ENCODE measurements around the gene MEST.
"Not testable (repeated sequence)": the region's sequence is repeated elsewhere in the genome, so short reads cannot be mapped to it uniquely, and the experiment has no call there.

MEST gene, protein sequence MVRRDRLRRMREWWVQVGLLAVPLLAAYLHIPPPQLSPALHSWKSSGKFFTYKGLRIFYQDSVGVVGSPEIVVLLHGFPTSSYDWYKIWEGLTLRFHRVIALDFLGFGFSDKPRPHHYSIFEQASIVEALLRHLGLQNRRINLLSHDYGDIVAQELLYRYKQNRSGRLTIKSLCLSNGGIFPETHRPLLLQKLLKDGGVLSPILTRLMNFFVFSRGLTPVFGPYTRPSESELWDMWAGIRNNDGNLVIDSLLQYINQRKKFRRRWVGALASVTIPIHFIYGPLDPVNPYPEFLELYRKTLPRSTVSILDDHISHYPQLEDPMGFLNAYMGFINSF

GRCh38 chr7:130491841-130492522 lies at the start of gene MEST:
MEST (plus strand) TSS chr7:130492085; CDS start chr7:130492314, 229 bp downstream.
- intact Hi-C loops (cut with DNase I), result loop anchor here (5.0 kb wide), 1 partner anchor 215 kb away; no protein-coding TSS in a partner anchor
- DNase-seq, result peak; percentile 16 to 92 (median 54)

DNA sequence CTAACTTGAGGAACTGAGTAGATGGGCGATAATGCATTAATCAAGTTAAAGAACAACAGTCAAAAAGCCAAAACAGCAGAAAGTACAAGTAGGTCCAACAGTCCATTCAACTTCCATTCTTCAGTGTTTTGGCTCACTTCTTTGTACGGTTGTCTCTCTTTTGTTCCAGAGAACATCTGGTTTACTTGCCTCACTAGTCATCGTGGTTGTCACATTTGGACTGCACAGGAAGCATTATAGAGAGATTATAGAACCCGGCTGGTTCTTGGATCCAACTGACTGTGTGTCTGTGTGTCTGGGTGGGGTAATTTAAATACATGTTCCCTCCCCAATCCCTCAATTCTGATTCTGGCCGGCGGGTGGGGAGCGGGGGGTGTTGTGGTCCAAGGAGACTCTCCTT lies 49.3 kb upstream of the MEST start:
- peak in 1 of 10 donors; percentile 52 for DNase-seq
- intact Hi-C loops (cut with DNase I), result loop anchor here (5.0 kb wide), 1 partner anchor 45 kb away; no protein-coding TSS in a partner anchor

DNA sequence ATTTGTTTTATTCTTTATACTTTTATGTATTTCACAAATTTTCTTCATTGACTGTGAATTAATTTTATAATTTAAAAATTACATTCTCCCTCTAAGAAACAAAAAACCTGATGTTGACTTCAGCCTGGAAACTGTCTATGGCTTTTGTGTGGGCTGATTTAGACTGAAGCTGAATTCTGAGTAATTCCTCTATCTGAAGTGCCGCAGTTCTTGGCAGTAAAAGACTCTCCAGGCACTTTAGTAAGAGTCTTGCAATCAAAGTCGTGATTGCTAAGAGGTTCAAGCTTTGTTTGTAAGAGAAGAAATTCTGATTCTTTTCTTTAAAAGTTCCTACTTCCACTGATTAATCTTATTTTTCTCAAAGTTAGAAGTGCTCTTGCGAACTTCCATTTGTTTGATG lies 47.7 kb upstream of the MEST start:
- intact Hi-C loops (cut with DNase I), result loop anchor here (5.0 kb wide), 1 partner anchor 43 kb away; no protein-coding TSS in a partner anchor
- no peak for DNase-seq

GRCh38 chr7:130444751-130445407 lies 47.0 kb upstream of the MEST start:
- DNase-seq, result no peak
- intact Hi-C loops (cut with DNase I), result loop anchor here (5.0 kb wide), 1 partner anchor 42 kb away; no protein-coding TSS in a partner anchor

DNA sequence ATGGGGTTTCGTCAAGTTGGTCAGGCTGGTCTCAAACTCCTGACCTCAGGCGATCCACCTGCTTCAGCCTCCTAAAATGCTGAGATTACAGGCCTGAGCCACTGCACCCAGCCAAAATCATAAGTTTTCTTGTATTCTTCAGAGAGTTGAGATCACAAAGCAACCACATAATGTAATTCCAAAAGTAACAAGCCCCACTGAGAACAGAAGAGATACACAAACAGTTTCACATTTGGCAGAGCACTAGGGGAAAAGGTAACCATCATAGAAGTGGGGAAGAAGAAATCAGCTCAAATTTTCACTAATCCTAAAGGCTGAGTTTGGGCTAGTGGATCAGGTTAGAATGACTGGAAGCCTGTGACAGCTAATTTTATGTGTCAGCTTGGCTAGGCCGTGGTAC lies 45.6 kb upstream of the MEST start:
- no peak for DNase-seq
- intact Hi-C loops (cut with DNase I), result no loop called here

DNA sequence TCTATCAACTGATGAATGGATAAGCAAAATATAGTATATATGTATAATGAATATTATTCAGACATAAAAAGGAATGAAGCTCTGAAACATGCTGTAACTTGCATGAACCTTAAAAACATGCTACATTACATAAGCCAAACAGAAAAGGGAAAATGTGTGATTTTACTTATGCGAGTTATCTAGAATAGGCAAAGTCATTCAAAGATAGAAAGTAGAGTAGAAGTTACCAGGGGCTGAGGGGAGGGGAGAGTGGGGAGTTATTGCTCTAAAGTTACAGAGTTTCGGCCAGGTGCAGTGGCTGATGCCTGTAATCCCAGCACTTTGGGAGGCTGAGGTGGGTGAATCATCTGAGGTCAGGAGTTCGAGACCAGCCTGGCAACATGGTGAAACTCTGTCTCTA lies 40.5 kb upstream of the MEST start:
- intact Hi-C loops (cut with DNase I), result not testable (repeated sequence)

GRCh38 chr7:130452951-130453350 lies 38.9 kb upstream of the MEST start:
- no peak for DNase-seq
- intact Hi-C loops (cut with DNase I), result no loop called here

More for the DNA sequence above, 40.5 kb upstream of the MEST start:
- not testable (repeated sequence) for DNase-seq

GRCh38 chr7:130454959-130455358 lies 36.9 kb upstream of the MEST start:
- DNase-seq, result no peak
- intact Hi-C loops (cut with DNase I), result no loop called here

DNA sequence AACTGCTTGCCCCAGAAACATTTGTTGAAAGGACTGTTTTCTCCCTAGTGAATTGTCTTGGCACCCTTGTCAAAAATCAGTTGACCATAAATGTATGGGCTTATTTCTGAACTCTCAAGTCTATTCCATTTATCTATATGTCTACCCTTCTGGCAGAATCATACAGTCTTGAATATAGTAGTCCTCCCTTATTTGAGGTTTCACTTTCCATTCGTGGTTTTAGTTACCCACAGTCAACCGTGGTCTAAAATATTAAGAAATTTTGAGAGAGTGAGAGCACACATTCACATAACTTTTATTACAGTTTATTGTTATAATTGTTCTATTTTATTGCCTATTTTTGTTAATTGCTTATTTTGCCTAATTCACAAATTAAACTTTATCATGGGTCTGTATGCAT lies 33.6 kb upstream of the MEST start:
- intact Hi-C loops (cut with DNase I), result no loop called here
- DNase-seq, result no peak

GRCh38 chr7:130461272-130461671 lies 30.6 kb upstream of the MEST start:
- intact Hi-C loops (cut with DNase I), result no loop called here
- DNase-seq, result no peak

DNA sequence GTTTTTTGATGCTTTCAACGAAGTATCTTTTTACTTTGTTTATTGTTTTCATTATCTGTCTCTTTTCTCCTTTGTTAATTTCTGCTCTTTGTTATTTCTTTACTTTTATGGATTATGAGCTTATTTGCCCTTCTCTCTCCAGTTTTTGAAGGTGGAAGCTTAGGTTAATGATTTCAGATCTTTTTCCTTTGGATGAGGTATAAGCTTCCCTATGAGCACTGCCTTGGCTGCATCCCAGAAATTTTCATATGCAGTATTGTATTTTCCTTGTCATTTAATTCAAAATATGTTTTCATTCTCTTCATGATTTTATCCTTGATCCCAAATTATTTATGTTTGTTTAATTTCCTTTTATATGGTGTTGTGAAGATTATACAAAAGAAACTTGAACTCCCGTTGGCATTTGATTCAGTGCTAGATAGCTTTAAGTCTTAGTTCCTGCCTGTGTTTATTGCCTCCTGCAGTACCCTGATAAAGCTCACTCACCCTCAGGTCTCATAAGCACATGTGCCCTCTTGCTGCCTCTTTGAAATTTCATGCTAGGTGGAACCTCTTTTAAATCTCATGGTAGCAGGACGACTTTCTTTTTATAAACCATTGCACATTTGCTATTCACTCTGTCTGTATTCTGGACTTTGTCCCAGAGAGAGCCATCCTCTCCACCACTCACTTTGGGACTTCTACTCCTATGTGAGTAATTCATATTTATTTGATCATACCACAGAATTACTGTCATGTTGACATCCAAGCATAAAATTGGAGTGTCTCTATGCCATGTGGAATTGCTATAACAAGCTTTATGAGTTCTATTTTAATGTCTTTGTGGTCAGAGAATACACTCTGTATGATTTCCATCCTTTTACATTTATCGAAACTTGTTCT lies 28.1 kb upstream of the MEST start:
- no peak for DNase-seq
- intact Hi-C loops (cut with DNase I), result no loop called here

DNA sequence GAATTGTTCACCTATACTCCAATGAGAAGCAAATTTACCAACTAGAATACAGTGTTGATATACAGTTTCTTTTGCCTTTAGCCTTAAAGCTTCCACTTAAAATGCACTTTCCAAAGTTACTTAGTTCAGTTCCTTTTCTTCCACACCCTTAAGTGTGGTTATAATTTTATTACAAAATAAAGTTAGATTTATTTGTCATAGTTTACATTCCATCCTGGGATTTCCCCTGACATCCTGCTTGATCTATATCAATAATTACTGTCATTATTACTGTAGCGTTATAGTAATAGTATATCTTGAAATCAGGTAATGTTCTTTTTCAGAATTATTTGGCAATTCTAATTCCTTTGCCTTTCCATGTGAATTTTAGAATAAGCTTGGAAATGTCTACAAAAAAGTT lies 23.3 kb upstream of the MEST start:
- DNase-seq, result no peak
- intact Hi-C loops (cut with DNase I), result no loop called here

DNA sequence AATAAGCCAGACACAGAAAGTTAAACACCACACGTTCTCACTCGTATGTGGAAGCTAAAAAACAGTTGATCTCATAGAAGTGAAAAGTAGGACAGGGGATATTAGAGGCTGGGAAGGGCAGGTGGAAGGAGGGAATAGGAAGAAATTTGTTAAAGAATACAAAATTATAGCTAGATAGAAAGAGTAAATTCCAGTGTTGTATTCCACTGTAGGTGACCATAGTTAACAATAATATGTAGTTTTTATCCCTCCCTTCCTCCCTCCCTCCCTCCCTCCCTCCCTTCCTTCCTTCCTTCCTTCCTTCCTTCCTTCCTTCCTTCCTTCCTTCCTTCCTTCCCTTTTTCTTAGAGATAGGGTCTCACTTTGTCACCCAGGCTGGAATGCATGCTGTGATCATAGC lies 19.9 kb upstream of the MEST start:
- DNase-seq, result no peak
- intact Hi-C loops (cut with DNase I), result no loop called here

DNA sequence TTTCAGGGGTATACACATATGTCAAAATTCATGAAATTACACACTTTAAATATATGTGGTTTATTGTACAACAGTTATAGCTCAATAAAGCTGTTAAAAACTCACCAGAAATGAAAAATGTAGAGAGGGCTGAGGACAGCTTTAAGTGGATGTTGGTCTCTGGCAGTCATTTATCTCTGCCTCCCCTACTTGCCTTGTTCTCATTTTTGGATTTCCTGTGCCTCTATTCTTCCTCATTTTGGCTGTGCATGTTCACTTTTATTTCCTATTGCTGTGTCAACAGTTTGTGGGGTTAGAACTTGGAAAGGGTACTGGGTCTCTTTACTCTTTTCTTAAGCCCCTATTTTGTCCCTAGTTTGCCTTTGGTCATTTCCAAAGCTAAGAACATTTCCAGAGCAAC lies 18.6 kb upstream of the MEST start:
- DNase-seq, result no peak
- intact Hi-C loops (cut with DNase I), result no loop called here

DNA sequence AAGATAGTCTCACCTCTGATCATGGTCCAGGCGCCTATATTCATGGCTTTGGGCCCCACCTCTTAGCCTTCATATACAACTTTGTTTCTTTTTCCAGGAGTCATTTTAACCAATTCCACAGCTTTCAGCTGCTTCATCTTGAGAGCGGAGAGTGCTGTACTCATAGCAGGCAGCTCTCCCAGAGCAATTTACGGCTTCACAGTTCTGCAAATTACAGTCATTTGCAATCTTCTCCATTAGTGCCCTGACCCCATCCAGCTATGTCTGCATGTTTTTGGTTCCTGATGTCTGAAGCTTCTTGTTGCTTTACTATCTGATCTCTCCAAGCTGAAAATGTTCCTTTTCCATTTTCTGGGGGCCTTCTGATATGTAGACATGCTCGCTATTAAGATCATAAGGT lies 18.0 kb upstream of the MEST start:
- intact Hi-C loops (cut with DNase I), result no loop called here
- DNase-seq, result no peak

DNA sequence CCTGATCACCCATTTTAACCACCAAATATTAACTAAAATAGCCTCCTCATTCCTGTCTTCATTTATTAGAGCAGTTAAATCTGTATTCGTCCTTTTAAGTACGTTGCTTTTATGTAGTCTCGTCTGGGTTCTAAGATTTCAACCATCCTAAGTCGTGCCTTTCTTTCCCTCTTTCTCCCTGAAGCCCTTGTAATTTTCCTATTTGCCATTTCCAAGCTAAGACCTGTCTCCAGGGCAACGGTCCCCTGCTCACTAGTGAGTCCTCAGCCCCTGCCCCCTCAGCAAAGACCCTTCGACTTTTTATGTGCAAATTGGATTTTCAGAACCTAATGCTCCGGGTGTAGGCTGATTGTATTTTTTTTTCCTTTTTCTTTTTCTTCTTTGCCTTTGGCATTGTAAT lies 16.1 kb upstream of the MEST start:
- DNase-seq, result no peak
- intact Hi-C loops (cut with DNase I), result no loop called here

DNA sequence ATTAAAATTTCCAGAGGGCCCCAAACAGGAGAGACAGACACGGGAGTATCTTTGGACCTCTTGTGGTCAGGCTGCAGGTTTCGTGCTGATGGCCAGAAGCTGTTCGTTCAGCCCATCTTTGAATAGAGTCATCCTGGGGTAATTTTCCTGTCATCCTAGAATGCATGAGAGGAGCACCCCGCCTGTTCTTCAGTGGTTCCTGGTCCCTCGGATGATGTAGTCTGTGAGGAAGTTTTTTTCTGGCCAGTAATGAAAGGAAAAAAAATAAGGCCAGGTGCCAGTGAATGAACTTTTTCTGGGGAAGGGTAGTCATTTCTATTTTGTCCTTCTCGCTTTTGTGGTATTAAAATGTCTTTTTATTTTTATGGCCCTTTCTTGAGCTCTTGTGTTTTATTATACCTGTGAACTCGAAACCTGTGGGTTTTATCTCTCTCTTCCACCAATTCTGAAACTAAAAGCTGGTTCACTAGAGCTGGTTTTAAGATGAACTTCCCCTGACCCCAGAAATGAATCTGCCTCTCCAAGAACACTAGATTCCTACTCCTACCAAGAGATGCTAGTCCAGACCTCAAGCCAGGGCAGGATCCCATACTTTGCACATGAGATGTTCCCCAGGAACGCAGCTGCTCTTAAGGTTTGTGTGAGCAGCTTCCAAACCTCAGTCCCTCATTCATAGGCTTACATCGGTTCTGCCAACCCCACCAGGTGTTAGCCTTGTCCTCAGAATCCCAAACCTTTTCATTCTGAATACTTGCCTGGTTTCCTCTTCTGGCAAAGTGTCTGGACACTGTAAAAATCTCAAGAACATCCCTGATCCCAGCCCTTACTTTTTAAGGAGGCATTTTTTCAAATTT lies 15.4 kb upstream of the MEST start:
- intact Hi-C loops (cut with DNase I), result no loop called here
- no peak for DNase-seq

- intact Hi-C loops (cut with DNase I), result no loop called here
- DNase-seq, result no peak
Observed at GRCh38 chr7:130478991-130479390, 12.9 kb upstream of the MEST start.

DNA sequence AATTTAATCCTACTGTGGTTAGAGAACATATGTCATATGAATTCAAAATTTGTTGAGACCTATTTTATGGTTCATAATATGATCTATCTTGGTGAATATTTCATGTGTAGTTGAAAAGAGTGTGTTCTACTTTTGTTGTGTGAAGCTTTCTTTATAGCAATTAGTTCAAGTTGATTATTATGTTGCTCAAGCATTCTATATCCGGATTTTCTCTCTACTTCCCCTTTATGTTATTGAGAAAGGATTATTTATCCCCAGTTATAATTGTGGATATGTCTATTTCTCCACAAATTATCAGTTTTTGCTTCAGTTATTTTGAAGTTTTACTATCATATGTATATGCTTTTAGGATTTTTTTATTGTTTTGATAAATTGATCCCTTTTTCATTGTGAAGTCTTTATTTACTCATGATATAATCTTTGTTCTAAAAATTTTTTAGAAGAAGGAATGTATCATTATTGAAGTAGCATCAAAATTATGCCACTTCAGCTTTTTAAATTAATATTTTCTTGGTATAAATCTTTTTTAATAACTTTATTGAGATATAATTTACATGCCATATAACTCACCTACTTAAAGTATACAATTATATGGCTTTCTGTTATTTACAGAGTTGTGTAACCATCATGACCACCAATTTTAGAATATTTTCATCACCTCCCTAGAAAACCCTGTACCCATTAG lies 12.0 kb upstream of the MEST start:
- intact Hi-C loops (cut with DNase I), result no loop called here
- no peak for DNase-seq

Measured in posterior cingulate gyrus (tissue), 11 donors.